ENCODE results near the gene VWCE. TPM values are rescaled to one million over a fixed set of nuclear protein-coding genes. Genes with fewer than 3 reads are reported as not detected.

Gene VWCE
- total RNA-seq, 1 experiment from 2014 or later = 0.51 TPM

DNA sequence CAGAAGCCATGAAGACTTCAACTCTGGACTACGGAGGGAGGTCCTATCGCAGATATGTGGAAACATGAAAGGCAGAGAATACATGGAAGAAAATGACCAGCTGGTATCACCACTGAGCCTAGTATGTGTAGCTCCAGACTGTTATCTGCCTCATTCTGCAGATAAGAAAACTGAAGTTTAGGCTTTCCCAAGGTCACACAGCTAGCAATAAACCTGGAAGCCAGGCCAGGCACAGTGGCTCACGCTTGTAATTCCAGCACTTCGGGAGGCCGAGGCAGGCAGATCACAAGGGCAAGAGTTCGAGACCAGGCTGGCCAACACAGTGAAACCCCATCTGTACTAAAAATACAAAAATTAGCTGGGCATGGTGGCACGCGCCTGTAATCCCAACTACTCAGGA lies 15.6 kb upstream of the VWCE start:
- in situ Hi-C loops (cut with HindIII; ENCODE audit: low pct_unique_long_range_greater_than_20kb, low sequenced_read_pairs) (no loop called here), intact Hi-C loops (cut with micrococcal nuclease; ENCODE audit: unreplicated experiment) (no loop called here)
- Histone ChIP-seq H3K4me1 (ENCODE audit: control insufficient read depth, insufficient read depth, low read length) (no peaks in the 10 kb centered on the region), H3K36me3 (ENCODE audit: control insufficient read depth, insufficient read depth, low read length) (peaks cover 57% of the 10 kb centered on the region), H3K9me3 (ENCODE audit: control insufficient read depth, insufficient read depth, low read depth, low read length) (no peaks in the 10 kb centered on the region), H3K27me3 (ENCODE audit: control insufficient read depth, insufficient read depth, low read length) (no peaks in the 10 kb centered on the region), H3K4me3 (ENCODE audit: low read depth in 2 of 2, low read length in 2 of 2) (no peak overlapping the region), H3K27ac (ENCODE audit: low read length) (no peak overlapping the region)
- BruUV-seq (replicated peaks) = no TSS peak
- TF ChIP-seq TCF7L2 (IDR thresholded peaks at IDR 0.05; ENCODE audit: low read depth, low read length) = no peak
- TF ChIP-seq SIN3A (IDR thresholded peaks at IDR 0.05; ENCODE audit: borderline replicate concordance, insufficient read depth, low read depth, low read length) = no peak
- no peak for TF ChIP-seq POLR2AphosphoS5 (IDR thresholded peaks at IDR 0.05; ENCODE audit: low read depth, low read length)
- TF ChIP-seq, protein P1, sequence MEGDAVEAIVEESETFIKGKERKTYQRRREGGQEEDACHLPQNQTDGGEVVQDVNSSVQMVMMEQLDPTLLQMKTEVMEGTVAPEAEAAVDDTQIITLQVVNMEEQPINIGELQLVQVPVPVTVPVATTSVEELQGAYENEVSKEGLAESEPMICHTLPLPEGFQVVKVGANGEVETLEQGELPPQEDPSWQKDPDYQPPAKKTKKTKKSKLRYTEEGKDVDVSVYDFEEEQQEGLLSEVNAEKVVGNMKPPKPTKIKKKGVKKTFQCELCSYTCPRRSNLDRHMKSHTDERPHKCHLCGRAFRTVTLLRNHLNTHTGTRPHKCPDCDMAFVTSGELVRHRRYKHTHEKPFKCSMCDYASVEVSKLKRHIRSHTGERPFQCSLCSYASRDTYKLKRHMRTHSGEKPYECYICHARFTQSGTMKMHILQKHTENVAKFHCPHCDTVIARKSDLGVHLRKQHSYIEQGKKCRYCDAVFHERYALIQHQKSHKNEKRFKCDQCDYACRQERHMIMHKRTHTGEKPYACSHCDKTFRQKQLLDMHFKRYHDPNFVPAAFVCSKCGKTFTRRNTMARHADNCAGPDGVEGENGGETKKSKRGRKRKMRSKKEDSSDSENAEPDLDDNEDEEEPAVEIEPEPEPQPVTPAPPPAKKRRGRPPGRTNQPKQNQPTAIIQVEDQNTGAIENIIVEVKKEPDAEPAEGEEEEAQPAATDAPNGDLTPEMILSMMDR (IDR thresholded peaks at IDR 0.05) = no peak
- TF ChIP-seq, protein P2, sequence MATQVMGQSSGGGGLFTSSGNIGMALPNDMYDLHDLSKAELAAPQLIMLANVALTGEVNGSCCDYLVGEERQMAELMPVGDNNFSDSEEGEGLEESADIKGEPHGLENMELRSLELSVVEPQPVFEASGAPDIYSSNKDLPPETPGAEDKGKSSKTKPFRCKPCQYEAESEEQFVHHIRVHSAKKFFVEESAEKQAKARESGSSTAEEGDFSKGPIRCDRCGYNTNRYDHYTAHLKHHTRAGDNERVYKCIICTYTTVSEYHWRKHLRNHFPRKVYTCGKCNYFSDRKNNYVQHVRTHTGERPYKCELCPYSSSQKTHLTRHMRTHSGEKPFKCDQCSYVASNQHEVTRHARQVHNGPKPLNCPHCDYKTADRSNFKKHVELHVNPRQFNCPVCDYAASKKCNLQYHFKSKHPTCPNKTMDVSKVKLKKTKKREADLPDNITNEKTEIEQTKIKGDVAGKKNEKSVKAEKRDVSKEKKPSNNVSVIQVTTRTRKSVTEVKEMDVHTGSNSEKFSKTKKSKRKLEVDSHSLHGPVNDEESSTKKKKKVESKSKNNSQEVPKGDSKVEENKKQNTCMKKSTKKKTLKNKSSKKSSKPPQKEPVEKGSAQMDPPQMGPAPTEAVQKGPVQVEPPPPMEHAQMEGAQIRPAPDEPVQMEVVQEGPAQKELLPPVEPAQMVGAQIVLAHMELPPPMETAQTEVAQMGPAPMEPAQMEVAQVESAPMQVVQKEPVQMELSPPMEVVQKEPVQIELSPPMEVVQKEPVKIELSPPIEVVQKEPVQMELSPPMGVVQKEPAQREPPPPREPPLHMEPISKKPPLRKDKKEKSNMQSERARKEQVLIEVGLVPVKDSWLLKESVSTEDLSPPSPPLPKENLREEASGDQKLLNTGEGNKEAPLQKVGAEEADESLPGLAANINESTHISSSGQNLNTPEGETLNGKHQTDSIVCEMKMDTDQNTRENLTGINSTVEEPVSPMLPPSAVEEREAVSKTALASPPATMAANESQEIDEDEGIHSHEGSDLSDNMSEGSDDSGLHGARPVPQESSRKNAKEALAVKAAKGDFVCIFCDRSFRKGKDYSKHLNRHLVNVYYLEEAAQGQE (IDR thresholded peaks at IDR 0.05; ENCODE audit: insufficient read depth in 1 of 2, low read depth in 2 of 2, low read length in 1 of 2) = no peak
- CTCF ChIA-PET = interaction anchor here (0.8 kb wide), 1 partner anchor 75 kb away, joined by 3 read pairs; no protein-coding TSS in a partner anchor
- ATAC-seq = no peak
- DNase-seq (ENCODE audit: low read depth, low spot score) = no peak
- POLR2A ChIA-PET = no interaction called here

DNA sequence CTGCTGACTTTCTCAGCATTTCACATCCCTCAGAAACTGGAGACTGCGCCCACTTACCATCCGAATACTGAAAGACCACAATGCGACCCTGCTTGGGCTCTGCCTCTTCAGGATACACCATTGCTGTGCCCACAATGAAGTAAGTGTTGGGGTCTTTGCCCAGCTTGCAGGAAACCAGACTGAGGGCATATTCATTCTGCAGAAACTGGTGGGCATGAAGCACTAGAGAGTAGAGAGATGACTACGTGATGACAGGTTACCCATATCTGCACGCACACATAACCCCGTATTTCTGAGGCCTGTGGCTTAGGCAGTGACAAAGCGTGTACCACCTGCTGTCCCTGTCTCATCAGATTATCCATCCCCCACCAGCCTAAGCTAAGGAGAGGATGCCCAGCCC lies 14.6 kb upstream of the VWCE start:
- Histone ChIP-seq H3K9me3 (ENCODE audit: control insufficient read depth, insufficient read depth, low read depth, low read length) (no peaks in the 10 kb centered on the region), H3K27me3 (ENCODE audit: control insufficient read depth, insufficient read depth, low read length) (no peaks in the 10 kb centered on the region), H3K4me3 (ENCODE audit: low read depth in 2 of 2, low read length in 2 of 2) (no peak overlapping the region), H3K27ac (ENCODE audit: low read length) (no peak overlapping the region), H3K4me1 (ENCODE audit: control insufficient read depth, insufficient read depth, low read length) (no peaks in the 10 kb centered on the region), H3K36me3 (ENCODE audit: control insufficient read depth, insufficient read depth, low read length) (peaks cover 52% of the 10 kb centered on the region)
- in situ Hi-C loops (cut with HindIII; ENCODE audit: low pct_unique_long_range_greater_than_20kb, low sequenced_read_pairs) (no loop called here), intact Hi-C loops (cut with micrococcal nuclease; ENCODE audit: unreplicated experiment) (no loop called here)
- no TSS peak for BruUV-seq (replicated peaks)
- no peak for ATAC-seq
- POLR2A ChIA-PET = no interaction called here
- CTCF ChIA-PET = no interaction called here
- no peak for DNase-seq (ENCODE audit: low read depth, low spot score)
- no peak for TF ChIP-seq TCF7L2 (IDR thresholded peaks at IDR 0.05; ENCODE audit: low read depth, low read length)
- no peak for TF ChIP-seq POLR2AphosphoS5 (IDR thresholded peaks at IDR 0.05; ENCODE audit: low read depth, low read length)
- TF ChIP-seq SIN3A (IDR thresholded peaks at IDR 0.05; ENCODE audit: borderline replicate concordance, insufficient read depth, low read depth, low read length) = no peak
- TF ChIP-seq, protein P2 (IDR thresholded peaks at IDR 0.05; ENCODE audit: insufficient read depth in 1 of 2, low read depth in 2 of 2, low read length in 1 of 2) = no peak
- TF ChIP-seq, protein P1 (IDR thresholded peaks at IDR 0.05) = no peak
